Fibroblast of mammary gland (primary cell): ENCODE measurements around the gene RICTOR.

Source experiments
- DNase-seq: peaks from one replicate; pipeline ENCODE4 v3.0.0-alpha.2; 2010; ENCODE audit warnings: low read depth
- H3K4me3 ChIP-seq: 2 replicates; pipeline ENCODE4 v1.5.1; 2011; ENCODE audit warnings: low read depth, mild to moderate bottlenecking, low read length, moderate library complexity; ENCODE audit not compliant: control insufficient read depth
- TF ChIP-seq, protein P1 (sequence below): conservative IDR thresholded peaks from 2 replicates; pipeline ENCODE4 v1.5.1; 2011; ENCODE audit warnings: low read depth, low read length, inconsistent platforms; ENCODE audit not compliant: control insufficient read depth, insufficient read depth

The RICTOR gene, protein sequence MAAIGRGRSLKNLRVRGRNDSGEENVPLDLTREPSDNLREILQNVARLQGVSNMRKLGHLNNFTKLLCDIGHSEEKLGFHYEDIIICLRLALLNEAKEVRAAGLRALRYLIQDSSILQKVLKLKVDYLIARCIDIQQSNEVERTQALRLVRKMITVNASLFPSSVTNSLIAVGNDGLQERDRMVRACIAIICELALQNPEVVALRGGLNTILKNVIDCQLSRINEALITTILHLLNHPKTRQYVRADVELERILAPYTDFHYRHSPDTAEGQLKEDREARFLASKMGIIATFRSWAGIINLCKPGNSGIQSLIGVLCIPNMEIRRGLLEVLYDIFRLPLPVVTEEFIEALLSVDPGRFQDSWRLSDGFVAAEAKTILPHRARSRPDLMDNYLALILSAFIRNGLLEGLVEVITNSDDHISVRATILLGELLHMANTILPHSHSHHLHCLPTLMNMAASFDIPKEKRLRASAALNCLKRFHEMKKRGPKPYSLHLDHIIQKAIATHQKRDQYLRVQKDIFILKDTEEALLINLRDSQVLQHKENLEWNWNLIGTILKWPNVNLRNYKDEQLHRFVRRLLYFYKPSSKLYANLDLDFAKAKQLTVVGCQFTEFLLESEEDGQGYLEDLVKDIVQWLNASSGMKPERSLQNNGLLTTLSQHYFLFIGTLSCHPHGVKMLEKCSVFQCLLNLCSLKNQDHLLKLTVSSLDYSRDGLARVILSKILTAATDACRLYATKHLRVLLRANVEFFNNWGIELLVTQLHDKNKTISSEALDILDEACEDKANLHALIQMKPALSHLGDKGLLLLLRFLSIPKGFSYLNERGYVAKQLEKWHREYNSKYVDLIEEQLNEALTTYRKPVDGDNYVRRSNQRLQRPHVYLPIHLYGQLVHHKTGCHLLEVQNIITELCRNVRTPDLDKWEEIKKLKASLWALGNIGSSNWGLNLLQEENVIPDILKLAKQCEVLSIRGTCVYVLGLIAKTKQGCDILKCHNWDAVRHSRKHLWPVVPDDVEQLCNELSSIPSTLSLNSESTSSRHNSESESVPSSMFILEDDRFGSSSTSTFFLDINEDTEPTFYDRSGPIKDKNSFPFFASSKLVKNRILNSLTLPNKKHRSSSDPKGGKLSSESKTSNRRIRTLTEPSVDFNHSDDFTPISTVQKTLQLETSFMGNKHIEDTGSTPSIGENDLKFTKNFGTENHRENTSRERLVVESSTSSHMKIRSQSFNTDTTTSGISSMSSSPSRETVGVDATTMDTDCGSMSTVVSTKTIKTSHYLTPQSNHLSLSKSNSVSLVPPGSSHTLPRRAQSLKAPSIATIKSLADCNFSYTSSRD (N-terminal part only)

DNA sequence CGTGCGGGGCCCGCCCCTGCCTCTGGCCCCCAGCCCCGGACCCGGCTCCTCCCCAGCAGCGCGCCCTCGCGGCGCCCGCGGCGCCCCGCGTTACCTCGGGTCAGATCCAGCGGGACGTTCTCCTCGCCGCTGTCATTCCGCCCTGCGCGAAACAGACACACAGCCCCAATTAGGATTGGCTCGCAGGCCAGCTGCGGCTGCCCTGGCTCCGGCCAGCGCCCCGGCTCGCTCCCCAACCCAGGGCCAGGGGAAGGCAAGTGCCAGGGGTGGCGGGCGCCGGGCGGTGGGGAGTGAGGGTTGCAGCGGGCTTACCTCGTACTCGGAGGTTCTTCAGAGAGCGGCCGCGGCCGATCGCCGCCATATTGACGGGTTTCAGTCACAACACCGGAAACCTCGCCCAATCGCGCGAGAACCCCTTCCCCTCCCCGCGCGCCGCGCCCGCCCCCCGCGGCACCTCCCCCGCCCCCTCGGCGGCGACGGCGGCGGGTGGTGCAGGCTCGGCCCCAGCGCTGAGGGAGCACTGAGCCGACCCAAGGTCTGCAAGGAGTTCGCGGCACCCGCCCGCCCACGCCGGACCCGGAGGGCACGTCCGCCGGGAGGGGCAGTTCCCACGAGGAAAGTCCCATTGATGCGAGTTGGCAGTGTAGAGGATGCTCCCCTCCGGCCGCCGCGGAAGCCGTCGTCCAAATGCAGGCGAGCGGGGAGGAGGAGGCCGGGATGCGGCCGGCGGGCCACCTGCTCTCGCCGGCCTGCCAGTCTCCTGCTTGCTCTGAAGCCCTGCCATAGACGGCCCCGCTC lies at the start of gene RICTOR:
TSS of gene RICTOR (minus strand) at position 383 of the 798 bp plus-strand sequence. CDS start at position 361, 22 bp downstream.
- TF ChIP-seq, protein P1, sequence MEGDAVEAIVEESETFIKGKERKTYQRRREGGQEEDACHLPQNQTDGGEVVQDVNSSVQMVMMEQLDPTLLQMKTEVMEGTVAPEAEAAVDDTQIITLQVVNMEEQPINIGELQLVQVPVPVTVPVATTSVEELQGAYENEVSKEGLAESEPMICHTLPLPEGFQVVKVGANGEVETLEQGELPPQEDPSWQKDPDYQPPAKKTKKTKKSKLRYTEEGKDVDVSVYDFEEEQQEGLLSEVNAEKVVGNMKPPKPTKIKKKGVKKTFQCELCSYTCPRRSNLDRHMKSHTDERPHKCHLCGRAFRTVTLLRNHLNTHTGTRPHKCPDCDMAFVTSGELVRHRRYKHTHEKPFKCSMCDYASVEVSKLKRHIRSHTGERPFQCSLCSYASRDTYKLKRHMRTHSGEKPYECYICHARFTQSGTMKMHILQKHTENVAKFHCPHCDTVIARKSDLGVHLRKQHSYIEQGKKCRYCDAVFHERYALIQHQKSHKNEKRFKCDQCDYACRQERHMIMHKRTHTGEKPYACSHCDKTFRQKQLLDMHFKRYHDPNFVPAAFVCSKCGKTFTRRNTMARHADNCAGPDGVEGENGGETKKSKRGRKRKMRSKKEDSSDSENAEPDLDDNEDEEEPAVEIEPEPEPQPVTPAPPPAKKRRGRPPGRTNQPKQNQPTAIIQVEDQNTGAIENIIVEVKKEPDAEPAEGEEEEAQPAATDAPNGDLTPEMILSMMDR = no peak
- peak; percentile 77 for DNase-seq
- H3K4me3 ChIP-seq = peak within 1 kb of the TSS; percentile 77

DNA sequence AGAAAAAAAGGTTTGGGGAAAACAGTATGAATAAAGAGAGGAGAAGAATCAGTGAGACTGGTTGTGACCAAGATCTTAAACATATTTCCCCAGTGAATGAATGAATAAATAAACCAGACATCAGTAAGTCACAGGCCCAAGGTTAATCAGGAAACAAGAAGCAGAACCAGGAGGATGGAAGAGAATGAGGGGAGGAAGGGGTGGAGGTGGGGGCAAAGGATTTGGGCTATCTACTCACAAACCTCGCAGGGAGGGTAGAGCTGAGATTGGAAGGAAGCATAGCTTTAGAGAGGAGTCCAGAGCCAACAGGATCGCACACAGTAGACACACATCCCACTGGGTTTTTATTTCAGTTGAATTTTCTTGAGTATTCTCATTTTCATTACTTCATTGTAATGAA lies 47.7 kb upstream of the RICTOR start:
- no peak overlapping the region for H3K4me3 ChIP-seq
- no peak for DNase-seq
- TF ChIP-seq, protein P1 = no peak

DNA sequence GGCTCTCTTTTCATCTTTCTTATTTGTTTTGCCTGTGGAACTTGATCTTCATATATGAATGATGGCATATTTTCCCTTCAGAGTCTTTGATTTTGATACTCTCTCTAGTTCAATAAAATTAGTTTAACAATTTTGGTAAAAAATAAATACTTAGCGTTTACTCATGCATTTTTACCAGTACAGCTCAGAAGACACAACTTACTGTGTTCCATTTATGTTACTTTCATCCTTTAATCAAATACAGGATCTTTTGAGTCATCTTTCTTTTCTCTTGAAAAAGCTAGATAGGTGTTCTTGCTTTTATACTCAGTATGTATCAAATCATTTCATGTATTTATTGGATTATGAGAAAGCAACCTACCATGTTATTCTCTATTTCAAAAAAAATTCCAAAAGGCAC lies 47.1 kb upstream of the RICTOR start:
- TF ChIP-seq, protein P1 = no peak
- no peak overlapping the region for H3K4me3 ChIP-seq
- DNase-seq = no peak

DNA sequence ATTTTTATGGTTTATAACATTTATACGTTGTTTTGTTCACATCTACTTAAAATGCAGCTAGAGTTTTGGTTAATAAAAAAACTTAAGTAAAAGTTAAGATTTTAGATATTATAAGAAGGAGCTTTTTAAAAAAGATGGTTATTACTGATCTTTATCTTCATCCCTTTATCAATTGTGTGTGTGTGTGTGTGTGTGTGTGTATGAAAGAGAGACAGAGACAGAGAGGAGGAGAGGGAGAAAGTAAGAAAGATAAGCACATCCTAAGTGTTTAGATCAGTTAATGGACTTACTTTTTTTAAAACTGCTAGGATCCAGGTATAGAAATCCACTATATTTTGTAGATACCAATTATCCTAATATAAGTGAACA lies 45.8 kb upstream of the RICTOR start:
- no peak for DNase-seq
- no peak overlapping the region for H3K4me3 ChIP-seq
- TF ChIP-seq, protein P1 = no peak

DNA sequence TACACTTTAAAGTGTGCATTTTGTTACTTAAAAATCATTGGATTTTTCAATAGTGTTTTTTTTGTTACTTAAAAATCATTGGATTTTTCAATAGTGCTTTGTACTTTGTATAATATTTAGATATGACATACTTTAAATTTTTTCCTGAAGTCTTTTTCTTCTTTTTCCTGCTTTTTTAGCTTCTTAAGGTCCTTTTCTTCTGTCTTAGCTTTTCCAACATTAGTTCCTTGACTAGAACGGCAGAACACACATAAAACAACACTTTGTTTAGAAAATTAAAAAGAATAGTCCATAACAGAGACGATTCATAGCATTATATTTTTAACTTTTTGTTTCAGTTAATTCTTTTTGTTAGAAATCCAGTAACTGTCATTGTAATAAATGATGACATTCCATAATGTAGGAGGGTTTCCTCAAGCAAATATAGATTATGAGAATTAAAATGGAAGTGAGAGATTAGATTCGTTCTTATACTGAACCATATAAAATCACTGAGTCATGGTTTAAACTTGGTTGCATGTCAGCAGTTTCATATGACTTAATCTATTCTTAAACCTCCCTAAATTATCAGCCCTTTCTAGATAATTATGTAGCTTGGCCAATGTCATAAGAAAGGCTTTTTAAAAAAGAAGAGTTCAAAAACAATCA lies 45.3 kb upstream of the RICTOR start:
- no peak for DNase-seq
- H3K4me3 ChIP-seq = no peak overlapping the region
- TF ChIP-seq, protein P1 = no peak
